HUES6 (cell line): ENCODE measurements around the gene TEX29.

Experiments used
- H3K27ac ChIP-seq: 2 replicates; pipeline ENCODE4 v1.7.0; 2013; ENCODE audit warnings: low read depth, mild to moderate bottlenecking, low read length, inconsistent platforms
- H3K27me3 ChIP-seq: 2 replicates; pipeline ENCODE4 v1.6.1; 2013; ENCODE audit warnings: low read length; ENCODE audit not compliant: control insufficient read depth, insufficient read depth
- H3K36me3 ChIP-seq: 2 replicates; pipeline ENCODE4 v1.6.1; 2013; ENCODE audit warnings: low read length; ENCODE audit not compliant: control insufficient read depth, insufficient read depth
- H3K4me1 ChIP-seq: 2 replicates; pipeline ENCODE4 v1.6.1; 2013; ENCODE audit warnings: low read length; ENCODE audit not compliant: control insufficient read depth, insufficient read depth
- H3K4me3 ChIP-seq: 2 replicates; pipeline ENCODE4 v1.5.1; 2013; ENCODE audit warnings: low read depth, low read length
- H3K9ac ChIP-seq: one replicate; pipeline ENCODE4 v1.6.1; 2013; ENCODE audit warnings: mild to moderate bottlenecking, low read length
- H3K9me3 ChIP-seq: 2 replicates; pipeline ENCODE4 v1.6.1; 2013; ENCODE audit warnings: low read depth, low read length; ENCODE audit not compliant: control insufficient read depth, insufficient read depth

Gene TEX29

GRCh38 chr13:111390522-111391270 lies 70.3 kb downstream of the TEX29 start:
- Histone ChIP-seq H3K9ac (no peak overlapping the region), H3K36me3 (no peaks in the 10 kb centered on the region), H3K9me3 (peaks cover 3% of the 10 kb centered on the region; the same call in 1 of the 2 replicates), H3K4me3 (no peak overlapping the region), H3K4me1 (no peaks in the 10 kb centered on the region), H3K27me3 (no peaks in the 10 kb centered on the region), H3K27ac (no peak overlapping the region)

DNA sequence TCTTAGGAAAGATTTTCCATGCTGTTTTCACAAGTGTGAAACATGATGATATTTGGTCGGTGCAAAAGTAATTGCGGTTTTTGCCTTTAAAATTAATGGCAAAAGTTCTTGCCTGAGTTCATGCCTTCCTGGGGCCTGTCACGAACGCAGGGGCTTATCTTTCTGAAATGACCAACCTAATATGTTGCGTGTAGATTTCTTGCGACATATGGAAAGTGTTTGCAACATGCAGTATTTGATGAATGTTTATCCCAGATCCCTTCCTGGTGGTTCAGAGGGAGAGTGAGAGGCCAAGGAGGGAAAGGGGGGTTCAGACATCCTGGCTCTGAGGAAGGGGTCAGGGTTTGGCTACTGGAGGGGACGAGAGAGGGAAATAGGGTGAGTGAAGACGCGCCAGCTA lies 72.0 kb downstream of the TEX29 start:
- no peak overlapping the region for H3K9ac ChIP-seq
- no peaks in the 10 kb centered on the region for H3K4me1 ChIP-seq
- H3K36me3 ChIP-seq, result no peaks in the 10 kb centered on the region
- no peak overlapping the region for H3K4me3 ChIP-seq
- H3K27ac ChIP-seq, result no peak overlapping the region
- peaks cover 8% of the 10 kb centered on the region; the same call in 1 of the 2 replicates for H3K9me3 ChIP-seq
- no peaks in the 10 kb centered on the region for H3K27me3 ChIP-seq

DNA sequence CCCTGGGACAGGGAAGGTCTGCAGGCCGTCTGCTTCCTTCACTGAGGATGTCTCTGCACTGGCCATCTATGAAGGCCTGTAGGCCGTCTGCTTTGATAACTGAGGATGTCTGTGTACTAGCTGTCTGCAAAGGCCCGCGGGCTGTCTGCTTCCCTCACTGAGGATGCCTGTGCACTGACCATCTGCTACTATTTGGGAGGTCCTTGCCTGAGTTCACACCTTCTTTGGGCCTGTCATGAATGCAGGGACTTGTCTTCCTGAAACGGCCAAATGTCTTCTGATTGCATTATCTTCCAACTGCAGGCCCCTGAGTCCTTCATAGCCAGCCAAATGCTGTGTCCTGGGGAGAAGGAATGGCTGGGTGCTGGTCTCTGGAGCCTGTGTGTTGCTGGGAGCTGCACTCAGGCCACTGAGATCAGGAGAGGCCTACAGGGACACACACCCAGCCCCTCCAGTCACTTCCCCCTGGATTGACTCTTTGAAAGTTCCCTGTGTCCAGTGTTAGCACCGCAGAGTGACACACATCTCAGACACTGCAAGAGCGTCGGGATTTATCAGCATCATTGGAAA lies 72.9 kb downstream of the TEX29 start:
- no peak overlapping the region for H3K9ac ChIP-seq
- H3K27ac ChIP-seq, result no peak overlapping the region
- H3K36me3 ChIP-seq, result no peaks in the 10 kb centered on the region
- no peaks in the 10 kb centered on the region for H3K4me1 ChIP-seq
- H3K9me3 ChIP-seq, result peaks cover 8% of the 10 kb centered on the region; the same call in 1 of the 2 replicates
- H3K4me3 ChIP-seq, result no peak overlapping the region
- no peaks in the 10 kb centered on the region for H3K27me3 ChIP-seq
